HG03066 (cell line): Measurements from ENCODE around the gene WIPF3.
"Not testable (repeated sequence)": the region's sequence is repeated elsewhere in the genome, so short reads cannot be mapped to it uniquely, and the experiment has no call there.

ENCODE experiments used
- ATAC-seq: cut with Tn5 transposase; IDR thresholded peaks from one replicate; pipeline ENCODE4 v1.9.1; 2021; ENCODE audit warnings: low read depth; ENCODE audit not compliant: unreplicated experiment

Gene WIPF3

GRCh38 chr7:29946428-29947186, 140.3 kb downstream of the WIPF3 start:
- no peak for ATAC-seq

- no peak for ATAC-seq
These were observed 142.3 kb downstream of the WIPF3 start for GRCh38 chr7:29948587-29948986.

GRCh38 chr7:29950480-29950879, 144.2 kb downstream of the WIPF3 start:
- no peak for ATAC-seq

GRCh38 chr7:29951206-29951605, 144.9 kb downstream of the WIPF3 start:
- no peak for ATAC-seq

GRCh38 chr7:29953726-29954347, 147.5 kb downstream of the WIPF3 start:
- ATAC-seq: no peak

GRCh38 chr7:29955075-29955792, 148.9 kb downstream of the WIPF3 start:
- ATAC-seq: no peak

GRCh38 chr7:29955799-29956486, 149.6 kb downstream of the WIPF3 start:
- no peak for ATAC-seq

- ATAC-seq: no peak
These were observed 150.2 kb downstream of the WIPF3 start for GRCh38 chr7:29956487-29956836.

- no peak for ATAC-seq
These were observed 151.4 kb downstream of the WIPF3 start for GRCh38 chr7:29957521-29958310.

- ATAC-seq: no peak
These were observed 152.5 kb downstream of the WIPF3 start for GRCh38 chr7:29958667-29959358.

- not testable (repeated sequence) for ATAC-seq
These were observed 155.3 kb downstream of the WIPF3 start for GRCh38 chr7:29961611-29962010.

- no peak for ATAC-seq
These were observed 155.7 kb downstream of the WIPF3 start for GRCh38 chr7:29962035-29962434.

GRCh38 chr7:29965030-29965429, 158.7 kb downstream of the WIPF3 start:
- no peak for ATAC-seq
